ENCODE data around the gene IGIP.

Gene IGIP

DNA sequence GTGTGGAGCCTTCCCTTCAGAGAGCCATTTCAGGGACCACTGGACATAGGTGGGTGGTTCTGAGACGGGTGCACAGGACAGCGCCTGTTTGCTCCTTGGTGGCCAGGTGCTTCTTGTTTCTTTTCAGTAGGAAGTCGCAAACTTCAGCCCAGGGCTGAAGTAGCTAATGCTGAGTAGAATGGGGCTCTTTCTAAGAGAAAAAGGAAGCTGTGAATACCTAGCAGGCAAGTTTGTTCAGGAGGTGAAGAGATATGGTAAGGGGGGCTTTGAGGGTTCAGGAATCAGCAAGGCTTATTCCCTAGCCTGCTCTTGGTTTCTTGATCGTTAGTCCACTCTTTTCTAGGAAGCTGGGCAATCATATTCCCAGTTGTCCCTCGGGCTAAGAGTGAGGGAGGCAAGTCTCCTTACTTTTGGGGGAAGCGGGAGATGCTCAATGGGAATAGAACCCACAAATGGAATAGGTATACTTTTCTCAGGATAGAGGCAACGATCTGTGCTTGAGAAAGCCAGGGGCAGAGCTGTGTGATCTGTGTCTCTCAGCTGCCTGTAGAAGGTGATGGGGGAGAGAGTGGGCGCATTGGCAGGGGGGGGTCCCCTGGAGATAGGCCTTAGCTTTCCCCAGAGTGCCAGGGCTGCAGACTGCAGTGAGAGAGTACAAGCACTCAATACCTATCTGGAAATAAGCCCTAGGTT, 13.7 kb upstream of the IGIP start:
- DNase-seq, result no peak

DNA sequence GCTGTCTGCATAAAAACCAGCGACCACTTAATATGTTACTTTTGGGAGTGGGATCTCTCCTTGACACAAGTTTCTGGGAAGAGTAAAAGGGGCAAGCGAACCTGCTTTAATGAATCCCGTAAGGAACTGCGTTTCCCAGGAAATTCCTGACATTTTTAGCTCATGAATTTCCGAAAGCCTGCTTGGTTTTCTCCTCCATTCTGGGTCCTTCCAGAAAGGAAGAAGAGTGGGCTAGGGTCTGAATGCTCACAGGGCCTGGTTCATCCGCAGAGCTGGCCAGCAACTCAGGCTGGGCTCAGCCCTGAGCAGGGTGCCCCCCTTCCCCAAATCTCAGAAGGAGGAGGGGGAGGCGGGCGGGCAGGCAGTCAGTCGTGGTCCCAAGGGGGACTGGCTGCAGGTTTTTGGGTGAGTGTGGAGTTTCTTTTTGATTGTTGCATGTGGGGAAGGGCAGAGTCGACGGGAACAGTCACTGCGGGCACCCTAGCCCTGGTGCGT, 13.0 kb upstream of the IGIP start:
- no peak for DNase-seq

DNA sequence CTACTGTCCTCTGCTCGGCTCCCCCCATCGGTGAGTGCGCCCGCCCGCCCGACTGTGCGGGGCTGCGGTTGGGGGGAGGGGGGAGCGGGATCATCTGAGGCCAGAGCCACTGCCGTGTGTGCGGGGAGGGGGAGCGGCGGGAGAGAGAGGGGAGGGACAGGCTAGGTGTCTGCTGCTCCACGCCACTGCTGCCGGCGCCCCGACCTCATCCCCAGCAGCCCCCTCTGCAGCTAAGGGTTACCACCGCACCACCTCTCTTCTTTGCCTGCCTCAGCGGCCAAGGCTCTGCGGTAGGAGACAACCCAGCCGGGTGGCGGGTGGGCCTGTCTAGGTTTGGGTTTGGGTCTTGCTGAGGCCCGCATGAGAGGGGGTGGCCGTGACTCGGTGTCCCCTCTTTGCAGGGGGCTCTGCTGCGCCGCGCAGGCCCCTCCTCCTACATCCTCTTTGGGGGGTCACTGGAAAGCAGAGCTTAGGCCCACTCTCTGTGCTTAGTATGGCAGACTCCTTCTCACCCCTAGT, 12.5 kb upstream of the IGIP start:
- DNase-seq, result peak in 2 of 5 donors; percentile 22 to 30

DNA sequence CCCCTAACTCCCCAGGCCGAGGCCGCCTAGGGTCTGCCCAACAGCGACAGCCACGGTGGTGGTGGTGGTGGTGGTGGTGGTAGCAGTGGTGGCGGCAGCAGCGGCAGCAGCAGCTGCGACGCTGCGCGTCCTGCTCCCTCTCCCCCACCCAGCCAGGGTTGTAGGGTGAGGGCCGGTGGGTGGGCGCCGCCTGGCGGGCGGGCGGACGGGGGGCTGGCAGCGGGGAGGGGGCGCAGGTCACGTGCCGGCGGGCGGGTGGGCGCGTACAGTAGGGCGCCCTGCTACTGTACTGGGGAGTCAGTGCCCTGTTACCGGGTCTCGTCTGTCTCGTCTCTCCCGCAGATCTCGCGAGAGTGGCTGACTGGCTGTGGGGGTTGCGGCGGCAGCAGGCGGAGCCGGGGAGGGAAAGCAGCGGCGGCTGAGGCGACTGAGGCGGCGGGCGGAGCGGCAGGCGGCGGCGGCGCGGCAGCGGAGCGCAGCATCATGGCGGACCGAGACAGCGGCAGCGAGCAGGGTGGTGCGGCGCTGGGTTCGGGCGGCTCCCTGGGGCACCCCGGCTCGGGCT, 12.0 kb upstream of the IGIP start, which contains the start of gene PURA:
PURA (plus strand) TSS at position 411 of the 565 bp plus-strand sequence; CDS start at position 484, 73 bp downstream.
- DNase-seq, result peak; percentile 94 to 97 (median 96)

DNA sequence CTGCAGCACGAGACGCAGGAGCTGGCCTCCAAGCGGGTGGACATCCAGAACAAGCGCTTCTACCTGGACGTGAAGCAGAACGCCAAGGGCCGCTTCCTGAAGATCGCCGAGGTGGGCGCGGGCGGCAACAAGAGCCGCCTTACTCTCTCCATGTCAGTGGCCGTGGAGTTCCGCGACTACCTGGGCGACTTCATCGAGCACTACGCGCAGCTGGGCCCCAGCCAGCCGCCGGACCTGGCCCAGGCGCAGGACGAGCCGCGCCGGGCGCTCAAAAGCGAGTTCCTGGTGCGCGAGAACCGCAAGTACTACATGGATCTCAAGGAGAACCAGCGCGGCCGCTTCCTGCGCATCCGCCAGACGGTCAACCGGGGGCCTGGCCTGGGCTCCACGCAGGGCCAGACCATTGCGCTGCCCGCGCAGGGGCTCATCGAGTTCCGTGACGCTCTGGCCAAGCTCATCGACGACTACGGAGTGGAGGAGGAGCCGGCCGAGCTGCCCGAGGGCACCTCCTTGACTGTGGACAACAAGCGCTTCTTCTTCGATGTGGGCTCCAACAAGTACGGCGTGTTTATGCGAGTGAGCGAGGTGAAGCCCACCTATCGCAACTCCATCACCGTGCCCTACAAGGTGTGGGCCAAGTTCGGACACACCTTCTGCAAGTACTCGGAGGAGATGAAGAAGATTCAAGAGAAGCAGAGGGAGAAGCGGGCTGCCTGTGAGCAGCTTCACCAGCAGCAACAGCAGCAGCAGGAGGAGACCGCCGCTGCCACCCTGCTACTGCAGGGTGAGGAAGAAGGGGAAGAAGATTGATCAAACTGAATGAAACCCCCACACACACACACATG, 11.2 kb upstream of the IGIP start:
- DNase-seq, result peak in 4 of 5 donors; percentile 17 to 63 (median 22)

DNA sequence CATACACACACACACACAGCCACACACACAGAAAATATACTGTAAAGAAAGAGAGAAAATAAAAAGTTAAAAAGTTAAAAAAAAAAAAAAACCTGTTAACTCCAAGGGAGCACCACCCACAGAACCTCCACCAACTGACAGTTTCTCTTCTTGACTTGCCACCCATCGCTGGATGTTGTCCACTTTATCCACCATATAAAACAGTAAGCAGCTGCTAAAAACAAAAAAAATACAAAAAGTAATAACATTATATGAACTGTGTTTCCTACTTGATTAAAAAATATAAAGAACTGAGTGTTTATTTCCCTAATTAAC, 10.6 kb upstream of the IGIP start:
- no peak for DNase-seq

DNA sequence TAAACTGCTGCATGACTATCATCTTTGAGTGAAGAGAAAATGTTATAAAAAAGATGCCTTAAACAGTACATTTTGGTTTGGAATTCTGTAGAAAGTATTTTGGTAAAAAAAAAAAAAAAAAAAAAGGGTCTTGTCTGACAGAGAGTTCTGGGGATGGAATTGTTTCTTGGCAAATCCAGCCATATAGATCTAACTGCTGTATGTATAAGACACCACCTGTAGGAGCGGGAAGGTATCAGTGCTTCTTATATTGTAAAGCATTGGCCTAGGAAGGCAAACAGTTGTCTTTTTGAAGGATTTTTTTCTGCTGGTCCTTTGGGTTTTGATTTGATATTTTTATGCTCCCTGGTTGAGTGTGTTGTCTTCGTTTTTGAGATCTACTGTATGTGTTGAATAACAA, 9.0 kb upstream of the IGIP start:
- no peak for DNase-seq

DNA sequence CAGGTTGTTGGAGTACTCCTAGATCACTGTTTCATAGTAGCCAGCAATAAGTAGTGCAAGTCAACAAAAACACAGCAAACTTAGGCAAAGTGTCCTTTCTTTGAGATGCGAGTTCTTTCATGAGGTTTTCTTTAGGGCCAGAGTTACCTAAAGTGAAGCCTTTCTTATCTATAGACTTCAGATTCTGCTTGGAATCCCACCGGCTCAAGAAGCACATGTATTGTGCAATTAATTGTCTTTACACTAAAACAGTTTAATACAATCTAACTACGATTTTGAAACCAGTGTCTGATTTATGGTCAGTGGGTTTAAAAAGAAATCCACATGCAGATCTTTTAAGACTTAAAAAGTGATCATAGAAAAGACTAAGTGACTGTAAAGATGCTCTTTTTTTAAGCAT, 8.2 kb upstream of the IGIP start:
- DNase-seq, result no peak

DNA sequence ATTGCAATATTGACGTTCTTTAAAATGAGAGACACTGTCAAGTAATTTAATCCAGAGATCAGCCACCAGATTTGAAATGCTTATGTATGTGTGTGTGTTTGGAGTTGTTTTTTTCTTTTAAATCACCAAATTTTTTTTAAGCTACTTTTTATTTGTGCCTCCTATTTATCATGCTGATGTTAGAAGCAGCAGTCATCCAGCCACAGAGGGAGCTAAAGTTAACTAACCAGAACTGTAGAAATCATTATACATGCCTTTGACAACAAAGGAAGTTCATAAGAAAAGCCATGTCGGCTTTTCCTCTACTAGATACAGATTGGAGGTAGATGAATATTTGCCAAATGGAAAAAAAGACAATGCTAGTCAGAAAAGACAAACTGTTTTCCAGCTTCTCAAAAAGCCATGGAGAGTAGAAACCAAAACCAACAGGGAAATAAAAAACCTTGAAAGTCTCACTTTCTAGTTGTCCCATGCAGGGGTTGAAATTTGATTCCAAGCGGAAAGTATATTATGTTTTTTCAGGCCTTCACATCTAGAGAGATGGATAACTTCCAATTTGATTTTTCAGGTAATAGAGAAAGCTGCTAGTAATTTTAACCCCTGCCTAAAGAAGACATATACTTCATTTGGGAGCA, 7.3 kb upstream of the IGIP start:
- DNase-seq, result no peak

DNA sequence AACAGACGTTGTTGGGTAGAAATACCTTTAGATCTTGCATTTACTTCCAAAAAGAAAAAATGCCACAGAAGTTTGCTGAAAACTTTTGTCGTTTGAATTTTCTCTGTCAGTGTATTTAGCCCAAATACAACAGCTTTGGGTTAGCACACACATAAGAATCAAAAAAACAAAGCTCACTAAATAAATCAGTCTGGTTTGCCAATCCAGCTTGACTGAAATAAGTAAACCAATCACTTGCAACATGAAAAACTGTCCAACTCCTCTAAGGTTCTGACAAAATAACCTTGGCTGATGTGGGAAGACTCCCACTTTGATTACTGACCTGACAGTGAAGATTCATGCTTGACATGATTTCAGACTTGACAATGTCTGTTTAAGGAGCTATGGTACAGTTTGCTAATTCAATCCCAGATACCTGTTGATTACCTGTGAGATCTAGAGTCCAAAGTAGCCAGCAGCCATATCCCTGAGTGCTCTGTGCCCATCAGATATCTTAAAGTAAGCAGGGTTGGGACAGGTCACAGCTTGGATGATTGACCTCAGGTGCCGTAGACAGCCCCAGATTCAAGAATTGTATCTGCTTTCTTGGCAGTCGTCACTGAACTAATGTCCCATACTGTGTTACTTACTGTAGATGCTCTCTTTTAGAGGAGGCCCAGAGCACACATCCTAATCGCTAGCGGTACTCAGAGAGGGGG, 727 bp downstream of the IGIP start:
- no peak for DNase-seq

DNA sequence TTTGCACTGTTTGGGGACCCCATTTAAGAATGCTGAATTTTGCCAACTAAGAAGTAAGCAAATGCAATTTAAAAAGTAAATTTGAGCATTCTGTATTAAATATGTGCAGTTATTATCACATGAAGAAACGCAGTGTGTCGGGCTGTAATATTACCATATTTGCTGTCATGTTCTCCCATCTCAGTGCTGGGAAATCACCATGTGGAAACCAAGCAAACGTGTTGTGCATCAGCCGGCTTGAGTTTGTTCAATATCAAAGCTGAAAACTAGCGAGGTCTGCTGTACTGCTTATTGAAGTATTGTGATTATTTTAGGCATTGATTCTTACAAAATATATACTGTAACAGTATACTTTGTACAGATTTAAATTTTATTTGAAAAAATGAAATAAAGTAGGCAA, 2.6 kb downstream of the IGIP start:
- no peak for DNase-seq

DNA sequence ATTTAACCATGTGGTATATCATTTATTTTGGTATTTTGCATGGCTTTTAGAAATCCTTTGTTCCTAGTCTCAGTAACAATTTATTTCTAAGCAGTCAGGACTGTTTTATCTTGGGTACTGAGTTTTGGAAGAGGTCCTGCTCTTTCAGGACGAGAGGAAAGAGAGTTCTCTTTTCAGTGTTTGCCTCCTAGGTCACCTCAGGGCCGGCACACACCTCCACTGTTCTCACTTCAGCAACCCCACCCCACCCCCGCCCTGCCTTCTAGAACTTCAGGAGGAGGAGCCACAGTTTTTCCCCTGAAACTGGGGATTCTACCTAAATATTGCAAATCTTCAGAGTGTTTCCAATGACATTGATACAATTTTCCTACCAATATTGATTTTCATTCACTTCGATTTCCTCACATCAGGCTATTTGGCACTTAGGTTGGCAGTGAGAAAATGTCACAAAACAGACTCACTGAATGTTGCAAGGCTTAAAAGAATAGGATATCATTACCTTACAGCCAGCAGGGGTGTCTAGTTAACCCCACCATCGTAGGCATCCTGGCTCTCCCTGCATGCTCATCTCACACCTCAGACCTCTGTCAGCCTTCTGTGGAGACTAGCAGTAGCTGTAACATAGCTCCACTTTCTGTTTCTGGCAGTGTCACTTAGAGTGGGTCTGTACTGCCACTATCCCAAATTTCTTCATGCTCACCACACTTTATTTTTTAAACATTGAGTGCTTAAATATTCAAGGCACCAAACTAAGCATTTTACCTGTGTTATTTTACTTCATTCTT, 5.4 kb downstream of the IGIP start:
- DNase-seq, result no peak

DNA sequence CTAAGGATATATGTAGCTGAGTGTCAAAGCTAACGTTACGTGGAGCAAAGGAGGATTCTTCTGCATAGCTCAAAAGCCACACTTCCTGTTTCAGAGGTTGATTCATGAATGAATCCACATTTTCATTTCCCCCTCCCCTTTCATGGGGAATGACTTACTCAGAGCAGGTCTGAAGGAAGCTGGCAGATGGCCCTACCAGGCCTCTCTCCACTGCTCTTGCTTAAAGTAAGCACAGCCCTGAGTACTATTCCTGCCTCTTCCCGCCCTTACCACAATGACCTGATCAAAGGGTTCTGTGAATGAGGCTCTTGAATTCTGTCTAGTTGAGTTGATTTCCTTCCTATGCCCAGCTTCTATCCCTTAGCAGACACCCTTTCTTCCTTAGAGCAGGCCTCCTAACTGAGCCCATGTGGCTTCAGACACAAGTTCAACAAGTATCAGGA, 6.3 kb downstream of the IGIP start:
- peak in 1 of 5 donors; percentile 11 for DNase-seq

DNA sequence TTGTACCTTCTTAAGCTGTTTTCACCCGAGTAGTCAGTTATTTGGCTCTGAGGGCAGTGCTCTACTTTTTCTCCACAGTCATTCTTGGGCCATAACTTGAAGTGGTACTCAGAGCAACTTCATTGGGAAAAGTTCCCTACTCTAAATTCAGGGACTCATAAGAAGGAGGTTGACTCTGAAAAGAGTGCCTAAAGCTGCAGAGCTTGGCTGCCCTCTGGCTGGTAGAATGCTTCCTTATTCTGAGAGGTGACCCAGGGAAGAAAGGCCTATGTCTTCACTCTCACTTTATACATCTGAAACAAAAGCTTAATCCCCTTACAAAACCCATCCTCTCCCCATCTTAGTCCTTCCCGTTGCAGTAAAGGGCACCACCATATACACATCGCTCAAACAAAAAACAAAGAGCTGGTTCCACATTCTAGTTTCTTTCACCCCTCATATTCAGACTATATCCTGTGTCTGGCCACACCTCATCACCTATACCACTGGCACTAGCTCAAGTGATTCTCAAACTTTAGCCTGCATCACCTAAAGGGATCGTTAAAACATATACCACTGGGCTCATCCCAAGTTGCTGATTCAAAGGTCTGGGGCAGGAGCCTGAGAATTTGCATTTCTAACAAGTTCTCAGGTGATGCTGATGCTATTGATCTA, 7.9 kb downstream of the IGIP start:
- DNase-seq, result no peak

DNA sequence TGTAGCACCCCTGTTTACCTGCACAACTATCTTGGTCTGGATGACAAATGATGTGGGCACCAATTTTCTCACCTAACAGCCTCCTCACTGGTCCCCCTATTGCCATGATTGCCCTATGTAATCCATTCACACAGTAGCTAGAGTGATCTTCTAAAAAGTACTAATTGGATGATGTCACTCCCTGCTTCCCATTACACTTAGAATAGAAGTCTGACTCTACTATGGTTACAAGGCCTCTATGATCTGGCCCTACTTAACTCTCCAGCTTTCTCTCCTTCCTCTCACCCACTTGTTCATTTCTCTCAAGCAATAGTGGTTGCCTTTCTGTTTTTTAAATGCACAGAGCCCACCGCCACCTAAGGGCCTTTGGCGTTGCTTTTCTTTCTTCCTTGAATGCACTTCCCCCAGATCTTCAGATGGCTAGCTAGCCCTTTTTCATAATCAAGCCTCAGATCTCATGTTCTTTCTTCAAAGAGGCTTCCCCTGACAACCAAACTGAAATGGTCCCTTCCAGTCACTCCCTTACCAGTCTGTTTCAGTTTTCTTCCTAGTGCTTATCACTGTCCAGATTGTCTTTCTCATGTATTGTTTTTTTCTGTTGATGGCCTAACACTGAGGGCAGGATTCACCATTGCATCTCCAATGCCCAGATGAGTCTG, 8.7 kb downstream of the IGIP start:
- no peak for DNase-seq

DNA sequence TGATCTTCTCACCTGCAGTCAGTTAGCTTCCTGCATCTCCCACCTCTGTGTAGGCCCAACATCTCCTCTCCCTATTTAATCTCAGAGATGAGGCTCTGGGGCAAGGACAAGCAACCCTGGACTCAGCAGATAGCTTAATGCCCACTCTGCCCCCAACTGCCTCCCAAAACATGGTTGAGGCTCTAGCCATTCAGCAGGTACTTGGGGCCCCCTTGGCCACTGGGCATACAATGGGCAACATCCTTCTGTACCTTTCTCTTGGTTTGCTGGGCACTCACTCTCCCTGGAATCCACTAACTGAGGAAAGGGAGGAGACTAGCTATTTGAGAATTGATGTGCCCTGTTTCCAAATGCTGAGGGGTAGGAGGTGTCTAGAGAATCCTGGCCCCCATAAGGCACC, 9.4 kb downstream of the IGIP start:
- no peak for DNase-seq

DNA sequence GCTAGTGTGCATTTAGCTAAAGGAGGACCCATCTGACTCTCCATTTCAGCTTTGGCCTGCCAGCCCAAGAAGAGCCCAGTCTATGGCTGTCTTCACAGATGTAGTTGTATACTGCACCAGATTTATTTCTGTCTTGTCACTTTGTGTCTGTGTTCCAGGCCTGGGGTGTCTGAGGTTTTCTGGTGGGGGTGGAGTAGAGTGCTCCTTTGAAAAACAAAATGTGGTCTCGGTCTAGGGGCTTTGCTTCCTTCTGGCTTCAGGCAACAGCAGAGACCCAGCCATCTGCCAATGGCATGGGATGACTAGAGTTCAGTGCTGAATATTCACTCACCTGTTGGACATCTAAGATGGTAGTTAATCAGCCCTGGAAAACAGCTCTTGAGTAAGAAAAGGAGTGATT, 10.9 kb downstream of the IGIP start:
- DNase-seq, result no peak

DNA sequence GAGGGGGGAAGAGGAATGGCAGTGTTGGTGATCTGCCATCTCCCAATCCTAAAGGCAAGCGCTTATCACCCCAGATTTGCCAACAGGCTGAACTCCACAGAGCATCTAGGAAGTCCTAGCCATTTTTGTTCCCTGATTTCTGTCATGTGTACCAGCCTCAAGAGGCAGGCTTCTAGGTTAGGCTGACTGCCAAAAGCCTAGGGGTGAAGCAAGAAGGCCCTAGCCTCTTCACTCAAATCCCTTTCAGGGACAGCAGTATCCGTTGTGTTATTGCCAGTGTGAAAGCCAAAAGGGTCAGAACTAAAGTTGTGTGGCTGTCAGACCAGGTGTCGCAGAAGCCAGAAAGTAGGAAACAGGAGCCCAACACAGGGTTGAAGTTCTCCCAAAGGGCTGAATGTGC, 14.7 kb downstream of the IGIP start:
- no peak for DNase-seq

DNA sequence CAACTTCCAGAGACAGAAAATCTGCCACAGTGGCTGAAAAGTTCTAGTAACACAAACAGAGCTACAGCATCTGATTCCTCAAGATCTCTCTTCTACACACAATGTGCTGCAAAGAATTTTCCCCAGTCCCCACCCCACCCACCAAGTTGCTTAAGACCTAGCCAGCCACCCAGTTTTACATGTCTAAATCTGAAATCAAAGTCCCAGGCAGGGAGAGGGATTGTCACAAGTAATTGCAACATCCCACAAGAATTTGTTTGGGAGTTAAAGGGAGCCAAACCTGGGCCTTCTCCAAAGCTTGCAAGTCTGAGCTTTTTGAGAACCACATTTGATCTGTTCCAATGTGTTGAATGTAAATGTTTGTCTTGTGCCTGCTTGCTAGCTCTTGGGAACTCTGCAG, 15.5 kb downstream of the IGIP start:
- no peak for DNase-seq

DNA sequence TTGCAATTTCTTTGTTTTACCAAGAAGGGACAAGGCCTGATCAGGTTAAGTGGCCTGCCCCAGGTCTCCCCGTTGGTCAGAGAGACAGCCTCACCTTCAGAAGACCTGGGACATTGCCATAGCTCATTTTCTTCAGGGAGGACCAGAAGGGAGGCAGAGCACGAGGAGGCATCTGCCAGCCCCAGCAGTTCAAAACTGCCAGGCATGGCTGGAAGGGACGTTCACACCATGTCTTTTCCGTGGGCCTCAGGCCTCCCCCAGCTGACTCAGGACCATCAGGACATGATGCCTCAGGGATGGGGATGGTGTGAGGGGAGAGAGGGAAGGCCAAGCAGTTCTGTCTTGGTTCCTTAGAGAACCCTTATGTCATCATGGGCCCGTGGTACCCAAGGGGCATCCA, 16.5 kb downstream of the IGIP start:
- no peak for DNase-seq
